Regular cardiac myocyte (primary cell): ENCODE data around the gene EXOC6B. TPM values are rescaled to one million over a fixed set of nuclear protein-coding genes. Genes with fewer than 3 reads are reported as not detected.

Experiments used
- total RNA-seq: library from RNA; depleted of rRNA; stranded (reverse); fragments of >200 nt; gene quantifications from 2 replicates; pipeline ENCODE4 v1.2.3, GENCODE V29; 2014

The EXOC6B gene
- 24.0 and 34.4 TPM in 2 replicates for total RNA-seq

GRCh38 chr2:72825257-72826155 is at the start of gene EXOC6B:
Gene EXOC6B (minus strand): TSS chr2:72826033.

GRCh38 chr2:72147303-72147971 is 678.4 kb downstream of the EXOC6B start, which contains the start of gene CYP26B1:
Gene CYP26B1 (minus strand): TSS chr2:72147862. CDS start chr2:72147834, 28 bp downstream.

Other genes starting within 250 kb of the EXOC6B start
- 30.5 and 40.0 TPM in 2 replicates for gene SPR, start 61.4 kb upstream of the EXOC6B start, total RNA-seq
- under 0.01 TPM in 2 replicates for gene EMX1, start 91.5 kb upstream of the EXOC6B start, total RNA-seq
- gene SFXN5, start 245.7 kb upstream of the EXOC6B start, total RNA-seq = 9.4 and 10.1 TPM in 2 replicates